ENCODE data around the gene RHBDF1.

RHBDF1 gene

GRCh38 chr16:64914-65255, 7.5 kb downstream of the RHBDF1 start:
- no peak overlapping the region for H3K18ac ChIP-seq (ENCODE audit: low read length)
- H4K91ac ChIP-seq (ENCODE audit: low read depth, low read length) = no peak overlapping the region
- WGBS (ENCODE audit: extremely low coverage, insufficient coverage, insufficient read length) = no CpG with 5 or more reads among the region's 9 CpGs
- H2AK5ac ChIP-seq (ENCODE audit: low read length) = no peak overlapping the region
- DNase-seq = no peak
- no peak overlapping the region for H3K4ac ChIP-seq (ENCODE audit: low read depth, low read length)
- no peak overlapping the region for H3K4me3 ChIP-seq (ENCODE audit: low read depth, low read length)
- H4K12ac ChIP-seq (ENCODE audit: low read depth, low read length) = no peak overlapping the region
- H2BK12ac ChIP-seq (ENCODE audit: low read length) = no peak overlapping the region
- H3K27ac ChIP-seq (ENCODE audit: low read depth, low read length) = no peak overlapping the region
- H2BK5ac ChIP-seq (ENCODE audit: low read depth, low read length, poor library complexity) = no peak overlapping the region
- no peak overlapping the region for H3K23ac ChIP-seq (ENCODE audit: low read length)
- no peak overlapping the region for H3K4me2 ChIP-seq (ENCODE audit: low read length)
- H4K8ac ChIP-seq (ENCODE audit: low read depth, low read length) = no peak overlapping the region
- peaks cover 53 to 54% of the 10 kb centered on the region in 2 experiments for H3K36me3 ChIP-seq (ENCODE audit: control insufficient read depth in 1 of 2, insufficient read depth in 2 of 2, low read length in 2 of 2)
- H2BK120ac ChIP-seq (ENCODE audit: insufficient read depth, low read length, poor library complexity) = no peak overlapping the region
- no peaks in the 10 kb centered on the region for H3K79me1 ChIP-seq (ENCODE audit: low read length)
- no peaks in the 10 kb centered on the region for H3K27me3 ChIP-seq (ENCODE audit: insufficient read depth, low read length)
- H3K9ac ChIP-seq (ENCODE audit: low read length) = no peak overlapping the region
- no peak overlapping the region for H2AFZ ChIP-seq (ENCODE audit: insufficient read depth, low read length, poor library complexity)
- H3K79me2 ChIP-seq (ENCODE audit: control insufficient read depth, insufficient read depth, low read length, poor library complexity) = peaks cover 2% of the 10 kb centered on the region
- peaks cover 12% of the 10 kb centered on the region in 2 experiments for H3K4me1 ChIP-seq (ENCODE audit: control insufficient read depth in 1 of 2, insufficient read depth in 2 of 2, low read length in 2 of 2)
- H3K14ac ChIP-seq (ENCODE audit: low read length) = no peak overlapping the region
- H3K9me3 ChIP-seq (ENCODE audit: insufficient read depth, low read depth, low read length) = peaks cover 2% of the 10 kb centered on the region

GRCh38 chr16:63998-64913, 8.2 kb downstream of the RHBDF1 start:
- H2AFZ ChIP-seq (ENCODE audit: insufficient read depth, low read length, poor library complexity) = no peak overlapping the region
- H2BK120ac ChIP-seq (ENCODE audit: insufficient read depth, low read length, poor library complexity) = no peak overlapping the region
- H3K9me3 ChIP-seq (ENCODE audit: insufficient read depth, low read depth, low read length) = peaks cover 2% of the 10 kb centered on the region
- H2BK12ac ChIP-seq (ENCODE audit: low read length) = no peak overlapping the region
- no peak overlapping the region for H3K18ac ChIP-seq (ENCODE audit: low read length)
- no peak overlapping the region for H3K14ac ChIP-seq (ENCODE audit: low read length)
- no peak overlapping the region for H3K4me2 ChIP-seq (ENCODE audit: low read length)
- H3K36me3 ChIP-seq (ENCODE audit: control insufficient read depth in 1 of 2, insufficient read depth in 2 of 2, low read length in 2 of 2) = peaks cover 59 to 60% of the 10 kb centered on the region in 2 experiments
- no peak overlapping the region for H3K27ac ChIP-seq (ENCODE audit: low read depth, low read length)
- no peaks in the 10 kb centered on the region for H3K79me2 ChIP-seq (ENCODE audit: control insufficient read depth, insufficient read depth, low read length, poor library complexity)
- H3K4me1 ChIP-seq (ENCODE audit: control insufficient read depth in 1 of 2, insufficient read depth in 2 of 2, low read length in 2 of 2) = peaks cover 8 to 9% of the 10 kb centered on the region in 2 experiments
- H3K4me3 ChIP-seq (ENCODE audit: low read depth, low read length) = no peak overlapping the region
- no peaks in the 10 kb centered on the region for H3K27me3 ChIP-seq (ENCODE audit: insufficient read depth, low read length)
- DNase-seq = no peak
- no peak overlapping the region for H3K9ac ChIP-seq (ENCODE audit: low read length)
- H3K23ac ChIP-seq (ENCODE audit: low read length) = no peak overlapping the region
- H2AK5ac ChIP-seq (ENCODE audit: low read length) = no peak overlapping the region
- H3K4ac ChIP-seq (ENCODE audit: low read depth, low read length) = no peak overlapping the region
- no peak overlapping the region for H4K12ac ChIP-seq (ENCODE audit: low read depth, low read length)
- no peak overlapping the region for H4K91ac ChIP-seq (ENCODE audit: low read depth, low read length)
- no peaks in the 10 kb centered on the region for H3K79me1 ChIP-seq (ENCODE audit: low read length)
- H2BK5ac ChIP-seq (ENCODE audit: low read depth, low read length, poor library complexity) = no peak overlapping the region
- no peak overlapping the region for H4K8ac ChIP-seq (ENCODE audit: low read depth, low read length)
- no CpG with 5 or more reads among the region's 25 CpGs for WGBS (ENCODE audit: extremely low coverage, insufficient coverage, insufficient read length)

GRCh38 chr16:63466-63865, 9.0 kb downstream of the RHBDF1 start:
- Histone ChIP-seq H2BK120ac (ENCODE audit: insufficient read depth, low read length, poor library complexity) (no peak overlapping the region), H3K79me2 (ENCODE audit: control insufficient read depth, insufficient read depth, low read length, poor library complexity) (no peaks in the 10 kb centered on the region), H2AFZ (ENCODE audit: insufficient read depth, low read length, poor library complexity) (no peak overlapping the region), H2BK12ac (ENCODE audit: low read length) (no peak overlapping the region), H3K4ac (ENCODE audit: low read depth, low read length) (no peak overlapping the region), H4K91ac (ENCODE audit: low read depth, low read length) (no peak overlapping the region), H3K27ac (ENCODE audit: low read depth, low read length) (no peak overlapping the region), H3K23ac (ENCODE audit: low read length) (no peak overlapping the region), H3K14ac (ENCODE audit: low read length) (no peak overlapping the region), H3K9ac (ENCODE audit: low read length) (no peak overlapping the region), H3K79me1 (ENCODE audit: low read length) (no peaks in the 10 kb centered on the region), H3K4me2 (ENCODE audit: low read length) (no peak overlapping the region), H3K4me1 (ENCODE audit: control insufficient read depth in 1 of 2, insufficient read depth in 2 of 2, low read length in 2 of 2) (peaks cover under 1 to 2% of the 10 kb centered on the region in 2 experiments), H4K12ac (ENCODE audit: low read depth, low read length) (no peak overlapping the region), H3K9me3 (ENCODE audit: insufficient read depth, low read depth, low read length) (peaks cover 2% of the 10 kb centered on the region), H2BK5ac (ENCODE audit: low read depth, low read length, poor library complexity) (no peak overlapping the region), H3K4me3 (ENCODE audit: low read depth, low read length) (no peak overlapping the region), H2AK5ac (ENCODE audit: low read length) (no peak overlapping the region), H4K8ac (ENCODE audit: low read depth, low read length) (no peak overlapping the region), H3K18ac (ENCODE audit: low read length) (no peak overlapping the region), H3K36me3 (ENCODE audit: control insufficient read depth in 1 of 2, insufficient read depth in 2 of 2, low read length in 2 of 2) (peaks cover 67 to 68% of the 10 kb centered on the region in 2 experiments), H3K27me3 (ENCODE audit: insufficient read depth, low read length) (no peaks in the 10 kb centered on the region)
- no peak for DNase-seq
- WGBS (ENCODE audit: extremely low coverage, insufficient coverage, insufficient read length) = no CpG with 5 or more reads among the region's 16 CpGs

- no CpG with 5 or more reads among the region's 21 CpGs for WGBS (ENCODE audit: extremely low coverage, insufficient coverage, insufficient read length)
Observed at GRCh38 chr16:62968-63391, 9.5 kb downstream of the RHBDF1 start.

More at GRCh38 chr16:62968-63391, 9.5 kb downstream of the RHBDF1 start:
- no peak overlapping the region for H2AK5ac ChIP-seq (ENCODE audit: low read length)
- peaks cover 72 to 73% of the 10 kb centered on the region in 2 experiments for H3K36me3 ChIP-seq (ENCODE audit: control insufficient read depth in 1 of 2, insufficient read depth in 2 of 2, low read length in 2 of 2)
- no peak for DNase-seq
- H4K12ac ChIP-seq (ENCODE audit: low read depth, low read length) = no peak overlapping the region
- H2BK12ac ChIP-seq (ENCODE audit: low read length) = no peak overlapping the region
- no peak overlapping the region for H3K14ac ChIP-seq (ENCODE audit: low read length)
- H2AFZ ChIP-seq (ENCODE audit: insufficient read depth, low read length, poor library complexity) = no peak overlapping the region
- no peak overlapping the region for H3K4me2 ChIP-seq (ENCODE audit: low read length)
- no peaks in the 10 kb centered on the region for H3K79me1 ChIP-seq (ENCODE audit: low read length)
- no peak overlapping the region for H3K18ac ChIP-seq (ENCODE audit: low read length)
- H3K27me3 ChIP-seq (ENCODE audit: insufficient read depth, low read length) = no peaks in the 10 kb centered on the region
- no peak overlapping the region for H4K91ac ChIP-seq (ENCODE audit: low read depth, low read length)
- no peak overlapping the region for H3K9ac ChIP-seq (ENCODE audit: low read length)
- no peaks in the 10 kb centered on the region for H3K4me1 ChIP-seq (ENCODE audit: control insufficient read depth in 1 of 2, insufficient read depth in 2 of 2, low read length in 2 of 2)
- no peak overlapping the region for H3K27ac ChIP-seq (ENCODE audit: low read depth, low read length)
- no peak overlapping the region for H4K8ac ChIP-seq (ENCODE audit: low read depth, low read length)
- no peak overlapping the region for H3K23ac ChIP-seq (ENCODE audit: low read length)
- H3K79me2 ChIP-seq (ENCODE audit: control insufficient read depth, insufficient read depth, low read length, poor library complexity) = no peaks in the 10 kb centered on the region
- H3K9me3 ChIP-seq (ENCODE audit: insufficient read depth, low read depth, low read length) = peaks cover 2% of the 10 kb centered on the region
- no peak overlapping the region for H2BK120ac ChIP-seq (ENCODE audit: insufficient read depth, low read length, poor library complexity)
- no peak overlapping the region for H3K4me3 ChIP-seq (ENCODE audit: low read depth, low read length)
- H3K4ac ChIP-seq (ENCODE audit: low read depth, low read length) = no peak overlapping the region
- no peak overlapping the region for H2BK5ac ChIP-seq (ENCODE audit: low read depth, low read length, poor library complexity)

Data from trophoblast cell (in vitro differentiated cells and primary cell).